Breast epithelium (tissue), 4 donors: ENCODE data around the gene NUMA1. TPM values are rescaled to one million over a fixed set of nuclear protein-coding genes. Genes with fewer than 3 reads are reported as not detected.

ENCODE experiments used
- DNase-seq, 2 donors: peaks; one replicate each; pipeline ENCODE4 v3.0.0-alpha.2; 2019; ENCODE audit warnings: low spot score in 2 of 2
- H3K27ac ChIP-seq, 2 donors: fragments of 200-600 bp; sonication (generic) in 1 of 2; one replicate each; pipeline ENCODE4 v1.5.1; 2016 to 2019; ENCODE audit warnings: mild to moderate bottlenecking in 1 of 2
- H3K27me3 ChIP-seq, 2 donors: fragments of 200-600 bp; sonication (generic) in 1 of 2; one replicate each; pipeline versions ENCODE4 v1.5.1 to v1.6.0; 2017 to 2019; ENCODE audit warnings: control low read depth in 1 of 2, mild to moderate bottlenecking in 1 of 2
- H3K36me3 ChIP-seq: fragments of 200-600 bp; one replicate; pipeline ENCODE4 v1.5.1; 2019
- H3K4me1 ChIP-seq, 2 donors: fragments of 200-600 bp; sonication (generic); one replicate each; pipeline ENCODE4 v1.5.1; 2016 to 2019; ENCODE audit warnings: control low read depth in 1 of 2
- H3K4me3 ChIP-seq, 3 donors: fragments of 200-600 bp; sonication (generic); 1 replicate in 2 of 3; 2 replicates in 1 of 3; pipeline ENCODE4 v1.5.1; 2016 to 2019; ENCODE audit warnings: mild to moderate bottlenecking in 3 of 3, moderate library complexity in 2 of 3
- H3K9me3 ChIP-seq, 2 donors: fragments of 200-600 bp; sonication (generic) in 1 of 2; one replicate each; pipeline ENCODE4 v1.5.1; 2016 to 2019; ENCODE audit warnings: control low read depth in 1 of 2
- CTCF ChIP-seq, 3 donors: fragments of 450-650 bp; IDR thresholded peaks; one replicate each; pipeline ENCODE4 v1.5.1; 2016 to 2017; ENCODE audit warnings: antibody characterized with exemption in 3 of 3, mild to moderate bottlenecking in 3 of 3, moderate library complexity in 3 of 3
- POLR2A ChIP-seq: fragments of 450-650 bp; IDR thresholded peaks from one replicate; pipeline ENCODE4 v1.6.1; 2016; ENCODE audit warnings: antibody characterized with exemption, mild to moderate bottlenecking, moderate library complexity
- POLR2AphosphoS5 ChIP-seq, 3 donors: sonication (generic); formaldehyde crosslinking; IDR thresholded peaks; one replicate each; pipeline ENCODE4 v1.6.1; 2017; ENCODE audit warnings: antibody characterized with exemption in 3 of 3
- intact Hi-C: fragments of 100-400 bp; cut with DNase I; formaldehyde crosslinking; loops from one replicate; pipeline ENCODE4 v1.15.1; 2023; ENCODE audit warnings: low total_unique reads
- total RNA-seq, 3 donors: library from RNA; depleted of rRNA; stranded (reverse); fragments of >200 nt; gene quantifications; one replicate each; pipeline ENCODE4 v1.1.0, GENCODE V29; 2016

The NUMA1 gene
- total RNA-seq, 3 donors from 2014 or later = 240 to 412 (median 283) TPM

GRCh38 chr11:72085621-72086351 lies 5.4 kb upstream of the NUMA1 start:
- no peaks in the 10 kb centered on the region for H3K9me3 ChIP-seq
- peak overlapping the region; percentile 37 to 41 for H3K27ac ChIP-seq
- H3K27me3 ChIP-seq = no peaks in the 10 kb centered on the region
- no peak overlapping the region for H3K4me3 ChIP-seq
- no peaks in the 10 kb centered on the region for H3K36me3 ChIP-seq
- intact Hi-C loops = no loop called here
- H3K4me1 ChIP-seq = peaks cover 0 to 4% of the 10 kb centered on the region in 2 donors
- TF ChIP-seq POLR2A (no peak), POLR2AphosphoS5 (IDR thresholded peaks at IDR 0.05) (no peak), CTCF (IDR thresholded peaks at IDR 0.05) (no peak)
- no peak for DNase-seq

GRCh38 chr11:72084965-72085364 lies 4.6 kb upstream of the NUMA1 start:
- Histone ChIP-seq H3K4me1 (peaks cover 0 to 4% of the 10 kb centered on the region in 2 donors), H3K27ac (no peak overlapping the region), H3K27me3 (no peaks in the 10 kb centered on the region), H3K4me3 (no peak overlapping the region), H3K36me3 (no peaks in the 10 kb centered on the region), H3K9me3 (no peaks in the 10 kb centered on the region)
- no peak for DNase-seq
- TF ChIP-seq POLR2AphosphoS5 (IDR thresholded peaks at IDR 0.05) (no peak), POLR2A (no peak), CTCF (IDR thresholded peaks at IDR 0.05) (no peak)
- intact Hi-C loops = loop anchor here (1.0 kb wide), 1 partner anchor 12 kb away; no protein-coding TSS in a partner anchor

GRCh38 chr11:72084076-72084475 lies 3.7 kb upstream of the NUMA1 start:
- H3K27me3 ChIP-seq = no peaks in the 10 kb centered on the region
- intact Hi-C loops = loop anchor here (1.0 kb wide), 1 partner anchor 11 kb away; no protein-coding TSS in a partner anchor
- TF ChIP-seq CTCF (IDR thresholded peaks at IDR 0.05) (no peak), POLR2A (no peak), POLR2AphosphoS5 (IDR thresholded peaks at IDR 0.05) (no peak)
- no peak overlapping the region for H3K4me3 ChIP-seq
- H3K4me1 ChIP-seq = peaks cover 0 to 4% of the 10 kb centered on the region in 2 donors
- no peak for DNase-seq
- no peaks in the 10 kb centered on the region for H3K9me3 ChIP-seq
- H3K36me3 ChIP-seq = no peaks in the 10 kb centered on the region
- H3K27ac ChIP-seq = peak overlapping the region; percentile 40 to 99

- Histone ChIP-seq H3K27me3 (no peaks in the 10 kb centered on the region), H3K27ac (peak overlapping the region; percentile 40 to 99), H3K36me3 (no peaks in the 10 kb centered on the region), H3K4me3 (no peak overlapping the region), H3K9me3 (no peaks in the 10 kb centered on the region), H3K4me1 (peaks cover 0 to 4% of the 10 kb centered on the region in 2 donors)
- intact Hi-C loops = no loop called here
- DNase-seq = no peak
- no peak for TF ChIP-seq POLR2AphosphoS5 (IDR thresholded peaks at IDR 0.05)
- no peak for TF ChIP-seq CTCF (IDR thresholded peaks at IDR 0.05)
- no peak for TF ChIP-seq POLR2A
Measured at GRCh38 chr11:72083414-72083813, 3.1 kb upstream of the NUMA1 start.

- H3K27ac ChIP-seq = peak overlapping the region; percentile 98 to 99
- H3K27me3 ChIP-seq = no peaks in the 10 kb centered on the region
- TF ChIP-seq CTCF (IDR thresholded peaks at IDR 0.05) = no peak
- no peak for TF ChIP-seq POLR2AphosphoS5 (IDR thresholded peaks at IDR 0.05)
- TF ChIP-seq POLR2A = no peak
- no peak overlapping the region for H3K4me3 ChIP-seq
- DNase-seq = no peak
- peaks cover 0 to 4% of the 10 kb centered on the region in 2 donors for H3K4me1 ChIP-seq
- no peaks in the 10 kb centered on the region for H3K36me3 ChIP-seq
- intact Hi-C loops = no loop called here
- no peaks in the 10 kb centered on the region for H3K9me3 ChIP-seq
Measured at GRCh38 chr11:72081821-72082453, 1.6 kb upstream of the NUMA1 start.
